Endothelial cell (in vitro differentiated cells): ENCODE data around the gene ANKRD12. TPM values are rescaled to one million over a fixed set of nuclear protein-coding genes. Genes with fewer than 3 reads are reported as not detected.

Experiments used
- DNase-seq: peaks from one replicate; pipeline ENCODE4 v3.0.0; 2021; ENCODE audit warnings: low spot score
- H3K27ac Mint-ChIP-seq: one replicate; pipeline ENCODE4 v1.8.0; 2021; ENCODE audit warnings: mixed read lengths, inconsistent platforms; ENCODE audit not compliant: unreplicated experiment
- H3K27me3 Mint-ChIP-seq: one replicate; pipeline ENCODE4 v1.8.0; 2021; ENCODE audit warnings: mild to moderate bottlenecking, moderate library complexity, mixed read lengths, inconsistent platforms; ENCODE audit not compliant: unreplicated experiment
- H3K36me3 Mint-ChIP-seq: one replicate; pipeline ENCODE4 v1.8.0; 2021; ENCODE audit warnings: mild to moderate bottlenecking, low read depth, mixed read lengths, inconsistent platforms; ENCODE audit not compliant: unreplicated experiment
- H3K4me1 Mint-ChIP-seq: one replicate; pipeline ENCODE4 v1.8.0; 2021; ENCODE audit warnings: mild to moderate bottlenecking, mixed read lengths, inconsistent platforms; ENCODE audit not compliant: unreplicated experiment
- H3K4me3 Mint-ChIP-seq: one replicate; pipeline ENCODE4 v1.8.0; 2021; ENCODE audit warnings: mild to moderate bottlenecking, mixed read lengths, inconsistent platforms; ENCODE audit not compliant: unreplicated experiment
- H3K9me3 Mint-ChIP-seq: one replicate; pipeline ENCODE4 v1.8.0; 2021; ENCODE audit warnings: mixed read lengths, inconsistent platforms; ENCODE audit not compliant: unreplicated experiment
- total RNA-seq: library from RNA; stranded (reverse); fragmentation: NEBNext Ultra II Directional; extraction: Animal tissue kit (Norgen Biotek cat#: 25700); gene quantifications from one replicate; pipeline ENCODE4 v1.2.1, GENCODE V29; 2021; ENCODE audit not compliant: unreplicated experiment
- TF ChIP-seq, protein P1 (sequence below): fragments of 200-600 bp; sonication (generic); IDR thresholded peaks from one replicate; pipeline ENCODE4 v1.5.0; 2021; ENCODE audit warnings: antibody characterized with exemption; ENCODE audit not compliant: unreplicated experiment

The ANKRD12 gene
- total RNA-seq, 1 donor from 2014 or later, result 32.9 TPM

GRCh38 chr18:9124824-9125223 is 11.8 kb upstream of the ANKRD12 start:
- Mint-ChIP-seq H3K36me3 (peaks cover 6% of the 10 kb centered on the region), H3K9me3 (no peaks in the 10 kb centered on the region), H3K27ac (no peak overlapping the region)

DNA sequence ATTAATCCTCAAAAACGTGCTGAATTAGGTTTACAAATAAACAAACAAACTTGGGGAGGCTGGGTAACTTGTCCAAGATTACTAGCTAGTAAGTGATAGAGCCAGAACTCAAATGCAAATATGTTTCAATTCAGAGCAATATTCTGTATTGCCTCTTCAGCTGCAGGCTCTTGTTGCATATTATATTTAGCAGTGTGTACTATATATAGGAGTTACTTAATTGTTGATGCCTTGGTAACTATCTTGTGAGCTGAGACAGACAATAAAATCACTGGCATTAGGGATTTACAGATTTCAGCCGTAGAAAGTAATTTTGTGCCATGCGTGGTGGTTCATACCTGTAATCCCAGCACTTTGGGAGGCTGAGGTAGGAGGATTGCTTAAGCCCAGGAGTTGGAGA is 10.2 kb upstream of the ANKRD12 start:
- Mint-ChIP-seq H3K36me3 (peaks cover 6% of the 10 kb centered on the region), H3K4me3 (no peak overlapping the region), H3K9me3 (no peaks in the 10 kb centered on the region), H3K4me1 (no peaks in the 10 kb centered on the region), H3K27me3 (no peaks in the 10 kb centered on the region), H3K27ac (no peak overlapping the region)
- no peak for DNase-seq
- TF ChIP-seq, protein P1, sequence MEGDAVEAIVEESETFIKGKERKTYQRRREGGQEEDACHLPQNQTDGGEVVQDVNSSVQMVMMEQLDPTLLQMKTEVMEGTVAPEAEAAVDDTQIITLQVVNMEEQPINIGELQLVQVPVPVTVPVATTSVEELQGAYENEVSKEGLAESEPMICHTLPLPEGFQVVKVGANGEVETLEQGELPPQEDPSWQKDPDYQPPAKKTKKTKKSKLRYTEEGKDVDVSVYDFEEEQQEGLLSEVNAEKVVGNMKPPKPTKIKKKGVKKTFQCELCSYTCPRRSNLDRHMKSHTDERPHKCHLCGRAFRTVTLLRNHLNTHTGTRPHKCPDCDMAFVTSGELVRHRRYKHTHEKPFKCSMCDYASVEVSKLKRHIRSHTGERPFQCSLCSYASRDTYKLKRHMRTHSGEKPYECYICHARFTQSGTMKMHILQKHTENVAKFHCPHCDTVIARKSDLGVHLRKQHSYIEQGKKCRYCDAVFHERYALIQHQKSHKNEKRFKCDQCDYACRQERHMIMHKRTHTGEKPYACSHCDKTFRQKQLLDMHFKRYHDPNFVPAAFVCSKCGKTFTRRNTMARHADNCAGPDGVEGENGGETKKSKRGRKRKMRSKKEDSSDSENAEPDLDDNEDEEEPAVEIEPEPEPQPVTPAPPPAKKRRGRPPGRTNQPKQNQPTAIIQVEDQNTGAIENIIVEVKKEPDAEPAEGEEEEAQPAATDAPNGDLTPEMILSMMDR, result no peak

More at GRCh38 chr18:9124824-9125223, 11.8 kb upstream of the ANKRD12 start:
- H3K27me3 Mint-ChIP-seq, result no peaks in the 10 kb centered on the region
- H3K4me1 Mint-ChIP-seq, result no peaks in the 10 kb centered on the region
- no peak for DNase-seq
- H3K4me3 Mint-ChIP-seq, result no peak overlapping the region
- TF ChIP-seq, protein P1, result no peak

- Mint-ChIP-seq H3K4me3 (no peak overlapping the region), H3K36me3 (peaks cover 16% of the 10 kb centered on the region), H3K4me1 (peaks cover under 1% of the 10 kb centered on the region), H3K27ac (no peak overlapping the region), H3K9me3 (no peaks in the 10 kb centered on the region), H3K27me3 (peaks cover 1% of the 10 kb centered on the region)
- TF ChIP-seq, protein P1, result no peak
- DNase-seq, result no peak
Observed at GRCh38 chr18:9130195-9130594, 6.4 kb upstream of the ANKRD12 start.

DNA sequence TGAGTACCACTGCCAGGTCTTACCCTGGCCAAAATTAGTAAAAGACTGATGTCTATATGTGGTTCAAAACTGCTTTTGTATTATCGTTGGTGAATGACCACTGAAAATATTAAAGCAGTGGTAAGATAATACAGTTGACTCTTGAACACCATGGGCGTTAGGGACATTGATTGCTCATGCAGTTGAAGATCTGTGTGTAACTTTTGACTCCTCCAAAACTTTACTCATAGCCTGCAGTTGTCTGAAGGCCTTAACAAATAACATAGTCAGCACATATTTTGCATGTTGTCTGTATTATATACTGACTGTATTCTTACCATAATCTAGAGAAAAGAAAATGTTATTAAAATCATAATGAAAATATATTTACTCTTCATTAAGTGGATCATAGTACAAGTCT is 5.8 kb upstream of the ANKRD12 start:
- Mint-ChIP-seq H3K9me3 (no peaks in the 10 kb centered on the region), H3K4me3 (no peak overlapping the region), H3K27me3 (peaks cover 4% of the 10 kb centered on the region), H3K27ac (no peak overlapping the region), H3K36me3 (peaks cover 21% of the 10 kb centered on the region), H3K4me1 (peaks cover 7% of the 10 kb centered on the region)
- TF ChIP-seq, protein P1, result no peak
- DNase-seq, result no peak

GRCh38 chr18:9132628-9133027 is 4.0 kb upstream of the ANKRD12 start:
- TF ChIP-seq, protein P1, result no peak
- Mint-ChIP-seq H3K36me3 (peaks cover 21% of the 10 kb centered on the region), H3K4me3 (no peak overlapping the region)

More at GRCh38 chr18:9132628-9133027, 4.0 kb upstream of the ANKRD12 start:
- peaks cover 7% of the 10 kb centered on the region for H3K27me3 Mint-ChIP-seq
- H3K27ac Mint-ChIP-seq, result no peak overlapping the region
- H3K4me1 Mint-ChIP-seq, result peaks cover 7% of the 10 kb centered on the region
- H3K9me3 Mint-ChIP-seq, result no peaks in the 10 kb centered on the region
- DNase-seq, result no peak
